Stimulated activated CD4-positive, alpha-beta T cell treated with anti-CD3 and anti-CD28 coated beads, Interleukin-15, amount 100 ng/mL, for 1 hour (primary cell): ENCODE results near the gene ARL8A.
"Not testable (repeated sequence)": the region's sequence is repeated elsewhere in the genome, so short reads cannot be mapped to it uniquely, and the experiment has no call there.

ENCODE experiments used
- DNase-seq, 2 donors: peaks; one replicate each; pipeline ENCODE4 v3.0.0-alpha.2; 2020; ENCODE audit warnings: low read depth in 1 of 2, low spot score in 1 of 2

ARL8A gene

DNA sequence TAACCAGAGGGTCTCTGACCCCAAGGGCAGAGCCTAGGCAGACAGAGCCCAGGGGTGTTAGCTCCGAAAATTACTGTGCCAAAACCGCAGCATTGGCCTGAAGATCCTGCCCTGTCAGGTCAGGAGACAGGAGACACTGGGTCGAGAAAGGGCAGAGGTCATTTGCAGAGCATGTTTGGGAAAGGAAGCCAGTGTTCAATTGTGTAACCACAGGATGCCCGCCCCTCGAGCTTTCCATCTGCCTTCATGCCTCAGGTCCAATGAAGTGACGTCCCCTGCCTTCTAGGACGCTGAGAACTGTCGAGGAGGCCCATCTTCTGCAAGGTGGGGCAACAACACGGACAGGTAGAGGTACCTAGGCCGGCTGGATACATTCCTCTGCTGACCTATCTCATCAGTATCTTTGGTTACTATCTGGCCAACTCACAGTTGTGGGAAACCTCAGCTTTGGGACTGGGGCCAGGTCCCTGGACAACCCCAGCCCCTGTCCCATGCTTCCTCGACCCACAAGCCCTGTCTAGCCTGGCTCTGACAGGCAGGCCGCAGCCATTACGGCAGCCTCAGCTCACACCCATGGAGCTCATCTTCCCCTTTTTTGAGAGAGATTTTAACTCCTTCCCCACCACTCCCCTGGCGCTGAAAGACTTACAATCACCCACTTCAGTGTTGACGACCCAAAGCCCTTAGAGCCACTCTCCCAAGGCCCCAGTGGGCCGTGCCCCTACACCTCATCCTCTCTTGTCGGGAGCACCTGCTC lies 1.3 kb downstream of the ARL8A start:
- DNase-seq = no peak

DNA sequence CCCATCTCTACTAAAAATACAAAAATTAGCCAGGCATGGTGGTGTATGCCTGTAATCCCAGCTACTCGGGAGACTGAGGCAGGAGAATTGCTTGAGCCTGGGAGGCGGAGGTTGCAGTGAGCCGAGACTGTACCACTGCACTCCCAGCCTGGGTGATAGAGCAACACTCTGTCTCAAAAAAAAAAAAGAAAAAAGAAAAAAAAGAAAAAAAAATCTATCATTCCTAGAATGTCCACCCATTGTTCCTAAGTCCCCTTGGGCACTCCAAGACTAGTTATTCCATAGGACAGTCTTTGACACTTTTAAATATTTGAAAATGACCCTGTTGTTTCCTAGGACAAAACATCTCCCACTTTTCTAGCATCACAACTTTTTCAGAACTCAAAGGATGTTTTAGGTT lies 3.1 kb downstream of the ARL8A start:
- DNase-seq = not testable (repeated sequence)

DNA sequence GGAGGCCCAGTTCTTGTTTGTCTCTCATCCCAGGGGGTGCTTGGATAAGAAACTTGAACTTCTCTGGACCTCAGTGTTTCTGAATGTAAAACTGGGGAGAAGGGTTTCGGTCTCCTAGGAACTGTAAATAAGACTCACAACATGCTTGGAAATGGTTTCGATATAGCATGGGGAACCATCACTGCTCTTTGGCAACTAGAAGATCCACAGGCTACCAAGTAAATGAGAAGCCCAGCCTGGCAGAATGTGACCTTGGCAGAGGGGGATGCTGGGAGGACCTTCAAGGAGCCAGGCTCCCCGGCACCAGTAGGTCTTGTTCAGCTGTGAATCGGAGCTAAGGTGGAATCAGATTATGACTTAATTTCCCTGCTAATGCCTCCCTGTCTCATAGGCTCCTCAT lies 3.7 kb downstream of the ARL8A start:
- DNase-seq = no peak

DNA sequence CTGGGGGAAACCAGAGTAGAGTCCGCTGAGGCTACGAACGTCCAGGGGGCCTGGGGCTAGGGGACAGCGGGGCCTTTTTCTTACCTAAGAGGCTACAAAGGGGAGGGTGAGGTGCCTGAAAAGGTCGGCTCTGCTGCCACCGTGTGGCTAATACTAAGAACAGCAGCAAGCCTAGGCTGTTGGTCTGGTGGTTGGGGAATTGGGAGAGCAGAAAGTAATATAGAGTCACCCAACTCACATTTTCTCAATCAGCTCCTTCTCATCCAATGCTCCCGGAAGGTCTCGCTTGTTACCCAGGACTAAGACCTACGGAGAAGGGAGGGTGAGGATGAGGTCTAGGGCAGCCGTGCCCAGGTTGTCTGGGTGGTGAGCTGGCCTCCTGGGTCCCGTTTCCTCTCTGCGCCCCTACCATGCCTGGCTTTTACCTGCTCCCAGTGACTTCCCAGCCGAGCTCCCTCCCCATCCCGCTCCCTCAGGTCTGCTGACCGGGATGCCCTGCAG lies 9.3 kb downstream of the ARL8A start:
- DNase-seq = peak in 1 of 2 donors; percentile 23

DNA sequence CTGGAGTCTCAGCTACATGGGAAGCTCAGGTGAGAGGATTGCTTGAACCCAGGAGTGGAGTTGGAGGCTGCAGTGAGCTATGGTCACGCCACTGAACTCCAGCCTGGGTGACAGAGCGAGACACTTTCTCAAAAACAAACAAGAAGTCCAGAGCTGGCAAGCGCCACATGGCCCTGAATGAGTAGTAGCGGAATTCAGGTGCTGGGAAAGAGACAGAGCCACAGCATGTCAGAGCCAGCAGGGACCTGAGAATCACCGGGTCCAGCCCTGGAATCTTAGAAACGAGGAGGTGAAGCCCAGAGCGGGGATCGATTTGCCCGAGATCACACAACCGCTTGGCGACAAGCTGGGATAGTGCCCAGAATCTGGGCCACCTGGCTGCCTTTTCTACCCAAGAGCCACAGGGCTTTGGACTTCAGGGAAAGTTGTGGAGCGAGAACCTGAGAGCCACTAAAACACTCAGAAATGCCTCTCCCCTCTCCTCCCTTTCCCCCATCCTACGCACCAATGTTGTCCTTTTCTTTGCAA lies 9.8 kb downstream of the ARL8A start:
- no peak for DNase-seq

DNA sequence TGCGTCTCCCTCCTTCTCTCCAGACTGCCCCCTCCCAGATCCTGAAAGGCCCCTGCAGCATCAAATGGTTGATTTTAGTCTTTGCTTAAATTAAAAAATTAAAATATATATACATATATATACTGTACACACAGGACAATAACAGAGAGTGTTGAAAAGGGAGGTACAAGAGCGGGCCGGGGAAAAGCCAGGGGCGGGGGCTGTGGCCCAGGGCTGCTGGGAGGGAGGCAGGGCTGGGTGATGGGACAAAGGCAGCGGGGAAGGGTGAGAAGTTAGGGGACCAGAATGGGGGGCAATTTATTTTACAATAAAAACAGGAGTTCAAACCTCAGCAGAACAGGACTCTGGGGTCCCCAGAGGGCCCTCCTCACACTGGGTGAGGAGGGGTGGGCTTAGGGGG lies 10.5 kb downstream of the ARL8A start:
- DNase-seq = no peak

DNA sequence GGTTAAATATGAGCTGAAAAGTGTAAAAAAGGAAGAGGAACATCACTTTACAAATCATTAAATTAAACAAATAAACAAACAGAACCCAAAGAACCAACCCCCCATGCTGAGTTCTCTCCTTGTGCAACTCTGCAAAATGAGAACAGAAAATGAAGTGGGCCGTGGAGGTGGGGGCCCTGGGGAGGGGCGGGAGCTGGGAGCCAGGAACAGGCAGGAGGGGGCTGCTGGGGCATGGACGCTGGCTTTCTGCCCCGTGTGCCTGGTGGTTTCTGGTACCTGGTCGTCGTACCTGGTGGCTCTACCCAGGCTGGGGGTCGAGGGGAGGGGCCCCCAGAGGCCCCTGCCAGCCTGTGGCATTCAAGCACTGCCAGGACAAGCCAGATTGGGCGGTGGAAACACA lies 11.0 kb downstream of the ARL8A start:
- no peak for DNase-seq

DNA sequence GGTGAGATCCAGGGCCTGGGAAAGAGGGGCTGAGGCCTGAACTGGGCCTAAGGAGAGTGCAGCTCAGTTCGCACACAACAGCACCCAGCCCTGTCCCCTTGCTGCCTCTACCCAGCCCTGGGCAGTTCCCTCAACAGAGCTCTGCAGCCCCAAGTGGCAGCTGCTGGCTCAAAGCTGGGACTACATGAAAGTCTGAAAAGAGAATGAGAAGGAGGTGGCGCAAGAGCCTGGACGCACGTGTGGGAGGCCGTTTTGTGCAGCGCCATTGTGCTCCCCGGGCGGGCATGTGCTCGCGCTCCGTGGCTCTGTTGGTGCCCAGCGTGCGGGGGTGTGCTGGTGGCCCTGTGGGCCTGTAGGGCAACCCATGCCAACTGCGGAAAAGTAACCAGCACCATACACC lies 11.5 kb downstream of the ARL8A start:
- DNase-seq = no peak

DNA sequence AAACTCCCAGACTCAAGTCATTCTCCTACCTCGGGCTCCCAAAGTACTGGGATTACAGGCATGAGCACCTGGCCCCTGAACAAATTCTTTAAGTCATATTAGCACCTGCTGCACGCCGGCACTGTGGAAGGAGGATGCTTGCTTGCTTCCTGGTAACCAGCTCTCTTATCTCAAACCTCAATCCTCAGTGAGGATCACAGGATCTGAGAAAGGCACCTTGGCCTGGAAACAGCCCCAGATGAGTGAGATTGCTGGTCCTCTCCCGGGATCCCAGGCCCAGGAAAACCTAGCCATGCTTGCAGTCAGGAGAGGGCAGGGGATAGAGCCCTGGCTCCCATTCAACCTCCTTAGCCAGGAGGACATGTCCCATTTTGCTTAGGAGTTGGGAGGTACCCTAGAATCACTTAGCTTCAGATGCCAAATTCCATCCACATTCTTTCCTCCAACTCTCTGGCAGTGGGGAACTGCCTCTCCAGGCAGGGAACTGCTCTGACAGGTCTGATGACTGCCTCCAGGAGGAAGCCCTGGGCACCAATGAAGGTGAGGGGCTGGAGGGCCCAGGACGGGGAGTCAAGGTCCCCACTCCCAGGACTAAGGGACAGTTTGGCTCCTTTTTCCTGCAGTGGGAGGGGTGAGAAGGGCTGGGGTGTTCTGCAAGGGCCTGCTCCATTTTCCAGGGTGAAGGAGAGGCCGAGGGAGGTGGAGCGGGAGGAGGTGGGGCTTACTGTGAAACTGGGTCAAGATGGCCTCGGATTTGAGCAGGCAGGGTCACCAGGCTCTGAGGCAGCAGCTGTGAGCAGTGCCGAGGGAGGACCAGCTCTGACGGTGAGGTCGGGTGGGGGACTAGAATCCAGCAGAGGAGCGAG lies 12.3 kb downstream of the ARL8A start:
- DNase-seq = no peak

DNA sequence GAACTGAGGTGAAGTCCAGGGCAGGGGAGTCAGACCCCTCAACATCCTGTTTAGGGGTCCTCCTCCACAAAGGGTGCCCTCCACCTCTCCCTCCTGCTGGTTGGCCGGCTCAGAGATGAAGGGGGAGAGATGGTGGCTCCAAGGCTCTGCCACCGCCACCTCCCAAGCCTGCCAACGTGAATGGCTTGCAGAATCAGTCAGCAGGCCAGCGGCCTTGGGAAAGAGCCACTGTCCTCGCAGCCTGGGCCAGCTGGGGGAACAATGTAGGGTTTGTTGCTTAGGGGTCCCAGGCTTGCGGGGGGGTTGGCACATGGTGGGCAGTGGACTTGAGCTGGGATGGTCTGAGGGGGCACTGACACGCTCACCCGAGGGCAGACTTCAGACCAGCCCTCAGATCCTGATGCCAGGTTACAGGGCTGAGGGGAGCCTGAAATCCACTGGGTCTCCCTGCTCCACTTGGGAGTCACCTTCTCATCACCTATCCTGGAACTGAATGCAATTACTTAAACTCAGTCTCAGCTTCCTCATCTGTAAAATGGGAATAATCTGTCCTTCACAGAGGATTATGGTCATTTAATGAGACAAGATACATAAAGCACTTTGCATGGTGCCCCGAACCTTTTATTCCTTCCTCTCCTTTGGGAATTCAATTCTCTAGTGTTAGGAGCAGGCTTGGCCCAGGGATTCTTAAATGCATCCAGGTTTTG lies 13.6 kb downstream of the ARL8A start:
- DNase-seq = no peak

DNA sequence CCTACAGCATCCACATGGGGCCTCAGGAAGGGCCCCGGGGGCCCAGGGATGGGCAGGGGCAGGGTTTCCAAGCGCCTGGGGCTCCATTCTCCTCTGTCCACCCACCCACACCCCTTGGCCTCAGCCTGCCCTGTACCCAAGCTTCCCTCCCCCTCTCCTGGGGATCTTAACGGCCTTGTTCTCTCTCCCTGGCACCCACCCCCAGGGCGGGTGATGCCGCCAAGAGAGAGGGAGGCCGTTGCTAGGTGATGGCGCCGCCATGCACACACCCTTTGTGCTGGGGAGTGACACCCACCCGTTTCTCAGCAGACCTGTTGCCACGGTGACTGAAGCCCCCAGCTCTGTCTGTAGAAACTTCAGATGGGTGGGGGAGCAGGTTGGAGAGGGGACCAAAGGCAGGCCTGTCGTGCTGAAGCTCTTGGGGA lies 14.2 kb downstream of the ARL8A start:
- no peak for DNase-seq

DNA sequence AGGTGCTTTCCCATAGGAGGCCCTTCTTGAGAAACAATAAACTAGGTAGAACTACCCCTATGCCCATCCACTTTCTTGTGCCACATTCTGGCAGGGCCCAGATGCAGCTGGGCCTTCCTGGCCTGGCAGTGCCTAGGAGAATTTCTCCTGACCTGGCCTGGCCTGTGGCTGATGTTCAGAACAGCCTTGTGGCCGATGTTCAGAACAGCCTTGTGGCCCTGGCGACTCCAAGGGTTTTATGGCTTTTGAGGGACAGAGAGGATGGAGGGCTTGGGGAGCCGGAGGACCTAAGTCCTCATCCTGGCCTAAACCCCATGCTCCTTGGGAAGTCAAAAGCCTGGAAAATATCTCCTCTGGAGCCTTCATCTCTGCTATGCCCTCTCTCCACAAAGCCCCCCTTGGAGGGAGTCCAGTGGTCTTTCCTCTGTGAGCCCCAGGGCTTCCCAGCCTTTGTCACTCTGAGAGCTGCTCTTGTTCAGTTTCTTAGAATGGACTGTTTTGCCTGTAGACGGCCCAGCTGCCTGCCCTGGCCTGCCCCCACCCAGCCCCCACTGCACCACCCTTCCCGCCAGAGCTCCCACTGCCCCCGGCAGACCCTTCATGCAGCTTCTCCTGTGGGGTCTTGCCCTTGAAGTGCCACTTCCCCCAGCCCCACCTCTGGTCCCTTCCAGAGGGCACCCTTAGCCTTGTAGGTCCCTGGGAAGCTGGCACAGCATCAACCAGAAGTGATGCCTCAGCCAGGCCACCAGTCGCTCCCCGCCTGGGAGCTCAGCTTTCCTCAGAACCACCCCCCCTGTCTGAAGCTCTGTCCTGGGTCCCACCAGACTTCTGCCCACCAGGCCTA lies 14.9 kb downstream of the ARL8A start:
- no peak for DNase-seq

DNA sequence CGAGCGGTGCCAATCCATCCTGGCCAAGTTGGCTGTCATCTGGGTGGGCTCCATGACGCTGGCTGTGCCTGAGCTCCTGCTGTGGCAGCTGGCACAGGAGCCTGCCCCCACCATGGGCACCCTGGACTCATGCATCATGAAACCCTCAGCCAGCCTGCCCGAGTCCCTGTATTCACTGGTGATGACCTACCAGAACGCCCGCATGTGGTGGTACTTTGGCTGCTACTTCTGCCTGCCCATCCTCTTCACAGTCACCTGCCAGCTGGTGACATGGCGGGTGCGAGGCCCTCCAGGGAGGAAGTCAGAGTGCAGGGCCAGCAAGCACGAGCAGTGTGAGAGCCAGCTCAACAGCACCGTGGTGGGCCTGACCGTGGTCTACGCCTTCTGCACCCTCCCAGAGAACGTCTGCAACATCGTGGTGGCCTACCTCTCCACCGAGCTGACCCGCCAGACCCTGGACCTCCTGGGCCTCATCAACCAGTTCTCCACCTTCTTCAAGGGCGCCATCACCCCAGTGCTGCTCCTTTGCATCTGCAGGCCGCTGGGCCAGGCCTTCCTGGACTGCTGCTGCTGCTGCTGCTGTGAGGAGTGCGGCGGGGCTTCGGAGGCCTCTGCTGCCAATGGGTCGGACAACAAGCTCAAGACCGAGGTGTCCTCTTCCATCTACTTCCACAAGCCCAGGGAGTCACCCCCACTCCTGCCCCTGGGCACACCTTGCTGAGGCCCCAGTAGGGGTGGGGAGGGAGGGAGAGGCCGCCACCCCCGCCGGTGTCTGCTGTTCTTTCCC lies 16.5 kb downstream of the ARL8A start:
- DNase-seq = no peak

DNA sequence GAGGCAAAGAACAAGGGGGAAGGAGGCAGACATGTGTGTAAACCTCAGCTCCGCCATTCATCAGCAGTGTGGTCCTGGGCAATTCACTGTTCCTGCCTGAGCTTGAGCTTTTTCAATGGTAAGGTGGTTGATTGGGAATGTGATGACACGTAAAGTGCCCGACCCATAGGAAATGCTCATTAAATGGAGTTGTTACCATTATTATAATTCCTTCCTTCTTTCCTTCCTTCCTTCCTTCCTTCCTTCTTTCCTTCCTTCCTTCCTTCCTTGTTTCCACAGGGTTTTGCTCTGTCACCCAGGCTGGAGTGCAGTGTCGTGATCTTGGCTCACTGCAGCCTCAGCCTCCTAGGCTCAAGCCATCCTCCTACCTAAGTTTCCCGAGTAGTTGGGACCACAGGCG lies 17.5 kb downstream of the ARL8A start:
- no peak for DNase-seq

DNA sequence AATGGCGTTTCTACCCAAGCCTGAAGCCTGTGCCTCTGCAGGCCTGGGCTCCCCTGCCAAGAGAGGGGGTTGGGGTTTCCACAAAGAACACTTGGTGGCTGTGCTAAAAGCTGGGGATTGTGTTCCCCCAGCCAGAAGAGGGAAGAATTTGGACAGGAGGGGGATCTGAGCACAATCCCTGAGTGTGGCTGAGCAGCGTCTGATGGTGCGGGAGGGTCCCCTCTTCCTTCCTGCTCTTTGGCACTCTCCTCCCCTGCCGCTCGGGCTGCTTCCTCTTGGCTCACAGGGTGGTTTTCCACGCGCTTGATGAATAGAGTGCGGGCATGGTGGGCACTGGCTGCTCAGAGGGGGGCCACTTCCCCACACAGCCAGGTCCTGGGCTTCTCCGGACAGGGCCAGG lies 18.1 kb downstream of the ARL8A start:
- no peak for DNase-seq

DNA sequence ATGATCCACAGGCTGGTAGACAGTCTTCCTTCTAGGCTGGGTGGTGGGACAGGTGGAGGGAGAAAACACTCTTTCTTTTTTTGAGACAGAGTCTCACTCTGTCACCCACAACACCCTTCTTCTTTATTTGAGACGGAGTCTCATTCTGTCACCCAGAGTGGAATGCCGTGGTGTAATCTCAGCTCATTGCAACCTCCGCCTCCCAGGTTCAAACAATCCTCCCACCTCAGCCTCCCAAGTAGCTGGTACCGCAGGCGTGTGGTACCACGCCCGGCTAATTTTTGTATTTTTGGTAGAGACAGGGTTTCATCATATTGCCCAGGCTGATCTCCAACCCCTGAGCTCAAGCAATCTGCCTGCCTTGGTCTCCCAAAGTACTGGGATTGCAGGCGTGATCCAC lies 18.9 kb downstream of the ARL8A start:
- no peak for DNase-seq

DNA sequence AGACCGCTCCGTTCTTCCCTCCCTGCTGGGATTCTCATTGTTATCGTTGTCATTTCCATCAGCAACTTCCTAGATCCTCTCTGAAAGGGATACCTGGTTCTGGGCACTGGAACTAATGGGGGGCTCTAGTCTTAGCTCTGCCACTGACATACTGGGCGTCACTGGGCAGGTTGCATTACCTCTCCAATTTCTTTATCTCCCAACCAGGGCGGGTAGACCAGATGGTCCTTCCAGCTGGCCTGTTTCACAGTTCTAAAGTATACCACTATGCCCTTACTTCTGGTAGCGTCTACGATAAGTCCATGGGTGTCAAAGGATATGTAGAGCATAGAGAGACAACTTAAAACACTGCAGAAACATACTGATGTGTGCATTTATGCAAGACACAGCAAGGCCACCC lies 20.4 kb downstream of the ARL8A start:
- no peak for DNase-seq

DNA sequence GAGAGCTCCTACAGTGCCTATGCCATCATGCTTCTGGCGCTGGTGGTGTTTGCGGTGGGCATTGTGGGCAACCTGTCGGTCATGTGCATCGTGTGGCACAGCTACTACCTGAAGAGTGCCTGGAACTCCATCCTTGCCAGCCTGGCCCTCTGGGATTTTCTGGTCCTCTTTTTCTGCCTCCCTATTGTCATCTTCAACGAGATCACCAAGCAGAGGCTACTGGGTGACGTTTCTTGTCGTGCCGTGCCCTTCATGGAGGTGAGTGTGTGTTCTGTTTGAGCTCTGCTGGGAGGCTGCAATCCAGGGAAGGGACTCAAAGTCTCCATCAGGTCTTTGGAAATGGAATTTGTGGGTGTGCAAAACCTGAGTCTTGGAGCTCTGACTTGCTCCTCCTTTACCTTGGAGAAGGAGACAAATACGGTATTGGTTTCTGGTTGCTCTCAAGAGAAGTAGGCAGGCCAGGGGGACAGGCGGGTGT lies 21.2 kb downstream of the ARL8A start:
- no peak for DNase-seq

DNA sequence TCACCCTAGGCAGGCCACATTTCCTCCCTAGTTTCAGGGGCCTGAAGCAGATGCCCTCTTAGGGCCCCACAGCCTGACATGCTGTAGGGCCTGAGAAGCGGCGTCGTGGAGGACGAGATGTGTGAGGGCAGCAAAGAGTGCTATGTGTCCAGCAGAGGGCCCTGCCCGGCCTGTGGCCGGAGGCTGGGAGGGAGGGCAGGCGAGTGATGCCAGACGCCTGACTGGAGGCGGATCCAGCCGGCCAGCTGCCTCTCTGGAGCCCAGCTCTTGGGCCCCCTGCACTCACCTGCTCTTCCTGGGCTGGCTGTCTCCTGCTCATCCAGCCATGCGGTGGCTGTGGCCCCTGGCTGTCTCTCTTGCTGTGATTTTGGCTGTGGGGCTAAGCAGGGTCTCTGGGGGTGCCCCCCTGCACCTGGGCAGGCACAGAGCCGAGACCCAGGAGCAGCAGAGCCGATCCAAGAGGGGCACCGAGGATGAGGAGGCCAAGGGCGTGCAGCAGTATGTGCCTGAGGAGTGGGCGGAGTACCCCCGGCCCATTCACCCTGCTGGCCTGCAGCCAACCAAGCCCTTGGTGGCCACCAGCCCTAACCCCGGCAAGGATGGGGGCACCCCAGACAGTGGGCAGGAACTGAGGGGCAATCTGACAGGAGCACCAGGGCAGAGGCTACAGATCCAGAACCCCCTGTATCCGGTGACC lies 21.8 kb downstream of the ARL8A start, which contains the start of gene GPR37L1:
TSS of gene GPR37L1 (plus strand) at position 279 of the 697 bp plus-strand sequence. CDS start at position 326, 47 bp downstream.
- no peak for DNase-seq
